ENCODE measurements around the gene SEC24C. TPM values are rescaled to one million over a fixed set of nuclear protein-coding genes. Genes with fewer than 3 reads are reported as not detected.
"Not testable (repeated sequence)": the region's sequence is repeated elsewhere in the genome, so short reads cannot be mapped to it uniquely, and the experiment has no call there.

The SEC24C gene, protein sequence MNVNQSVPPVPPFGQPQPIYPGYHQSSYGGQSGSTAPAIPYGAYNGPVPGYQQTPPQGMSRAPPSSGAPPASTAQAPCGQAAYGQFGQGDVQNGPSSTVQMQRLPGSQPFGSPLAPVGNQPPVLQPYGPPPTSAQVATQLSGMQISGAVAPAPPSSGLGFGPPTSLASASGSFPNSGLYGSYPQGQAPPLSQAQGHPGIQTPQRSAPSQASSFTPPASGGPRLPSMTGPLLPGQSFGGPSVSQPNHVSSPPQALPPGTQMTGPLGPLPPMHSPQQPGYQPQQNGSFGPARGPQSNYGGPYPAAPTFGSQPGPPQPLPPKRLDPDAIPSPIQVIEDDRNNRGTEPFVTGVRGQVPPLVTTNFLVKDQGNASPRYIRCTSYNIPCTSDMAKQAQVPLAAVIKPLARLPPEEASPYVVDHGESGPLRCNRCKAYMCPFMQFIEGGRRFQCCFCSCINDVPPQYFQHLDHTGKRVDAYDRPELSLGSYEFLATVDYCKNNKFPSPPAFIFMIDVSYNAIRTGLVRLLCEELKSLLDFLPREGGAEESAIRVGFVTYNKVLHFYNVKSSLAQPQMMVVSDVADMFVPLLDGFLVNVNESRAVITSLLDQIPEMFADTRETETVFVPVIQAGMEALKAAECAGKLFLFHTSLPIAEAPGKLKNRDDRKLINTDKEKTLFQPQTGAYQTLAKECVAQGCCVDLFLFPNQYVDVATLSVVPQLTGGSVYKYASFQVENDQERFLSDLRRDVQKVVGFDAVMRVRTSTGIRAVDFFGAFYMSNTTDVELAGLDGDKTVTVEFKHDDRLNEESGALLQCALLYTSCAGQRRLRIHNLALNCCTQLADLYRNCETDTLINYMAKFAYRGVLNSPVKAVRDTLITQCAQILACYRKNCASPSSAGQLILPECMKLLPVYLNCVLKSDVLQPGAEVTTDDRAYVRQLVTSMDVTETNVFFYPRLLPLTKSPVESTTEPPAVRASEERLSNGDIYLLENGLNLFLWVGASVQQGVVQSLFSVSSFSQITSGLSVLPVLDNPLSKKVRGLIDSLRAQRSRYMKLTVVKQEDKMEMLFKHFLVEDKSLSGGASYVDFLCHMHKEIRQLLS
- 61.0 TPM for polyA plus RNA-seq (2012; ENCODE audit: low read depth, missing spikeins)

DNA sequence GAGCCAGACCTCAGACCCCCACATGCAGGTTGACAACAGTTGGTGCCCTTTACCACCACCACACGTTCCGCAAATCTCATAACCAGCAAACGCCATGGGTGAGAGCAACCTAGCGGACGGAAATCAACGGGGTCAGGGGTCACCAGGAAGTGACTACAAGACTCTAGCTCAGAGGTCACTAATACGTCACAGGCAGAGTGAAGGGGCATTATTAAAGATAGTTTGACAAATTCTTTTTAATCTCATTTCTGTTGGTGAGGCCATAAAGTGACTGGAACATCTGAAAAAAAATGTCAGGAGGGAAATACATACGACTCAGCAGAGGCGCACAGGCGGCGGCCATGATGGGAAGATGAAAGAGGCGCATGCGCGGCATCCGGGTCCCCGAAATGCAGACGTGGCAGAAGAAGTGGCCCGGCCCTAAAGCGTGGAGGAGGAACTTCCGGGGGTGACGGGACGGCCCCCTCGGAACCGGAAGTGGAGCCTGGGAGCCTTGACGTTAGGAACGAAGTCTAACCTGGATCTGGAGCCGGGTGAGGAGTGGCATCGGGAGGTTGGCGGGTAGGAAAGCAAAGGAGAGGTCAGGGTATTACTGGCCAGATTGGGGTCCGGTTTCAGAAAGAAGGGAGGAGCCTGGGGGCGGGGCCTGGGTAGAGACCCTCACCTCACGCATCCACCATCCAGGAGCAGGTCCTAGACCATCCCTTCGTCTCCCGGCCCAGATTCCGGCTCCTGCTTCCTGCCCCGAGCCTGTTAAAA lies at the start of gene SEC24C:
SEC24C (plus strand) TSS at position 468 of the 759 bp plus-strand sequence. CDS start 2,461 bp downstream, outside the sequence.
- DNase-seq (ENCODE audit: insufficient read length, low spot score): peak; percentile 76
- peak; percentile 54 for TF ChIP-seq SPI1 (IDR thresholded peaks at IDR 0.05; ENCODE audit: low read depth, low read length)
- TF ChIP-seq POU2F2 (IDR thresholded peaks at IDR 0.05; ENCODE audit: low read depth, low read length): peak; percentile 23; the same call in 1 of the 2 replicates
- TF ChIP-seq POLR2AphosphoS5 (IDR thresholded peaks at IDR 0.05; ENCODE audit: low read depth, low read length): peak; percentile 82
- TF ChIP-seq TAF1 (IDR thresholded peaks at IDR 0.05; ENCODE audit: low read depth, low read length): peak; percentile 95
- TF ChIP-seq PAX5 (IDR thresholded peaks at IDR 0.05; ENCODE audit: insufficient read depth, low read length, severe bottlenecking): no peak
- peak; percentile 84 for TF ChIP-seq POLR2A (IDR thresholded peaks at IDR 0.05; ENCODE audit: low read depth, low read length)
- peak; percentile 81 for FAIRE-seq

DNA sequence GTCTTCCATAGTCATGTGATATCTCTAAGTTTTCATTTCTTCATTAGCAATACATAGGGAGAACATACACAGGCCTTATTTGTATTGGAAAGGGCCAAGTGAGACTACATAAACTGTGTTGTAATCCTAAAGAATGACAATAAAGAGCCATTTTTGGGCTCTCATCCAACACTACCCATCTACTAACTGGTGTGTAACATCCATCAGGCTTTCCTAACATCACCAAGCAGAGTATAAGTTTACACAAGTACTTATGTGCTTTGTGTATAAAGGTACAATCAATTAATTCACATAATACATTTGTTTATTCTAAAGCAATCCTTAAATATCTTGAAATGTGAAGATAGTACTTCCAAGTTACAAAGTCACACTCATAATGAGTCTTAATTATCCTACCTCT lies 48.9 kb upstream of the SEC24C start:
- DNase-seq (ENCODE audit: insufficient read length, low spot score); FAIRE-seq: not testable (repeated sequence)

DNA sequence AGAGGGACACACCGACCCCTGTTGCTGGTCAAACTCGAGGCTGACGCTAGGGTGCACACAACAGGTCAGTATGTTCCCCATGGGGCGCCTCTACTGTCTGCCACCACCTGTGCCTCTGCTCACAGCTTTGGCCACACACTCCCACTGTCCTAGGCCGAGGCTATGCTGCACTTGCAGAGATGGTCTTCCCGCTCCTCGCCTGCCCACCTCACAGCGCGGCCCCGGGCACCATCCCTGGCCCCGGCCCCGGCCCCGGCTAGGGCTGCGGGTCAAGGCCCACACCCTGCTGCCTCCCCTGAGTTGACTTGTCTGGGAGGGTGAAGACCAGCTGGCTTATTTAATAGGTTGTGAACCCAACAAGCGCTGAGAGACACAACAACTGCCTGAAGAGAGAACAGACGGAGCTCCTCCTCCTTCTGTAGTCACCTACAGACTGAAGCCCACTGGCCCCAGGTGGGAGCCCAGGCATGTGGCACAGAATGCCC lies 46.5 kb upstream of the SEC24C start, which contains the start of gene AGAP5:
AGAP5 (minus strand) TSS at position 435 of the 485 bp plus-strand sequence; CDS start at position 81, 354 bp downstream.
- FAIRE-seq; DNase-seq (ENCODE audit: insufficient read length, low spot score): not testable (repeated sequence)

DNA sequence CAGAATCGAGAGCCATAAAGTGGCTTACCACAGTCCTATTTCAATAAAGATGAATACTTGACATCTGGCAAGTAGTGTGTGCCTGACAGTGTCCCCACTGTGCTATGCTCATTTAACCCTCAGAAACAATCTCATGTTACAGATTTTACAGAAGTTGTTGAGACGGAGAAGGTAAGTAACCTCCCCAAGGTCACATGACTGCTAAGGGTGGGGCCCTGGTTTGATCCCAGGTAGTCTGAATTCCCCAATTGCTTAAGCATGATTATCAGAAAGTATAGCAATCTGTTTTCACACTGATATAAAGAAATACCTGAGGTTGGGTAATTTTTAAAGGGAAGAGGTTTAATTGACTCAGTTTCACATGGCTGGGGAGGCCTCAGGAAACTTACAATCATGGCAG lies 45.4 kb upstream of the SEC24C start:
- not testable (repeated sequence) for DNase-seq (ENCODE audit: insufficient read length, low spot score); FAIRE-seq

DNA sequence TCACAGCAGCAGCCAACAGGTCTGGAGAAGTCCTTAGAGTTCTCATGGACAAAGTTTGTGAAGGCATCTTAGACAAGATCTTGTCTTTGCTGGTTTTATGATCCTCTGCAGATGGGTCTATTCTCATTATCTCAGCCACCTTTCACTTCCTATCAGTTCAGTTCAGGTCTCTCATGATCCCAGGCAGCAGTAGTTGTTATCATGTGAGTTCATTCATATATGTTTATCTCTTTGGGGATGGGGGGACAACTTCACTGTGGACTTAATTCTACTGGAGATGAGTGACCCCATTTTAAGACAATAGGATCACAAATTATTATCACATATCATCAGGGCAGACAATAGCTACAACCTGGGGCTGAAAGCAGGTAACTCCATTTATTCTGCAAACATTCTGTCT lies 40.2 kb upstream of the SEC24C start:
- not testable (repeated sequence) for FAIRE-seq; DNase-seq (ENCODE audit: insufficient read length, low spot score)

DNA sequence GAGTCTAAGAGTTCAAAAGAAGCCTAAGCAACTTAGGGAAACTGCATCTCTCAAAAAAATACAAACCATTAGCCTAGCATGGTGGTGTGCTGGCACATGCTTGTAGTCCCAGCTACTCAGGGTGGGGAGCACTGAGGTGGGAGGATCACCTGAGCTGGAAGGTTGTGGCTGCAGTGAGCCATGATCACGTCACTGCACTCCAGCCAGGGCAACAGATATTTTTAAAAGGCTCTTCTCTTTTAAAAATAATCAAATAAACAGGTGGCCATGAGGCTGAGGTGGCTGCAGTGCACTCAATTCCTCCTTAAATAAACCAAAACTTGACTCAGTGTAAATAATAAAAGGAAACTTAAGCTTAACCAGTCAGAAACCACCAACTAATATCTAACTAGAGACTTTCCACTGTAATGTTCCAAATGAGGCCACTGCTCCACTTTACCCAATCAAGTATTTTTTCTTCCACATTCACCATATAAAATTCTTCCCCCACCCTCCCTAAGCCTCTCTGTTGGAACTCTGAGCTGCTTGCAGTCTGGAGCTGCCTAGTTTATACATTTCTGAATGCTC lies 38.6 kb upstream of the SEC24C start:
- FAIRE-seq; DNase-seq (ENCODE audit: insufficient read length, low spot score): not testable (repeated sequence)

DNA sequence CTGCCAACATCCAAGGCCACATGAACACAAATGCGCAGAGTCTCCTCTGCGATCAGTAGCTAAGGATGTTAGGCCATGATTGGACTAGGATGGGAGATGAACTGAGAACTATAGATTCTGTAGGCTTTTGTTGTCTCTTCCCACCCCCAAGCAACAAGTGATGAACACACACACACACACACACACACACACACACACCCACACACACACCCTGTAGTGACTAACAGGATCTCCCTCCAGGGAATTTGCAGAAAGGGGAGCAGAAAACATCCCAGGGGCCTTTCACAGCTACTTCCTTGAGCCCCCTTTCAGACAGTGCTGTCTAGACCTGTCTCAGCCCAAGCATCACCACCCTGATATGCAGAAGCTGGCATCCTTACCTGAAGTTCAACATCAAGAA lies 37.7 kb upstream of the SEC24C start:
- FAIRE-seq; DNase-seq (ENCODE audit: insufficient read length, low spot score): not testable (repeated sequence)

DNA sequence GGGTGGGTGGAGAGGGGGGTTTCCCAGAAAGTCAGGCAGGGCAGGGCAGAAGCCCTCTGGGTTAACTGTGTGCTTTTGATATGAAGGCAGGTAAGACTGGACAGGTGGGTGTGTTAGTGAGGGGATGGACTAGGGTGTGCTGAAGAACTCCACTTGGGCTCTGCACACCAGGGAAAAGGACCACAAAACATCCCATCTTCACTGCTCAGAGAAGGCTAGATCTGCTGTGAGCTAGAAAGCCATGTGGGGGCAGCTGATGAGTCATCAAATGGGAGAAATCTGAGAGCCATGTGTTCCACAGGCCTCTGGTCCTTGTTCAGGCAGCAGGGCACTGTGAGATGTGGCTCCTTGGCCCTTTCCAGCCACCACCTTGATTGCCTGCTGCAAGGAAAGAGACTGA lies 36.5 kb upstream of the SEC24C start:
- not testable (repeated sequence) for DNase-seq (ENCODE audit: insufficient read length, low spot score); FAIRE-seq

DNA sequence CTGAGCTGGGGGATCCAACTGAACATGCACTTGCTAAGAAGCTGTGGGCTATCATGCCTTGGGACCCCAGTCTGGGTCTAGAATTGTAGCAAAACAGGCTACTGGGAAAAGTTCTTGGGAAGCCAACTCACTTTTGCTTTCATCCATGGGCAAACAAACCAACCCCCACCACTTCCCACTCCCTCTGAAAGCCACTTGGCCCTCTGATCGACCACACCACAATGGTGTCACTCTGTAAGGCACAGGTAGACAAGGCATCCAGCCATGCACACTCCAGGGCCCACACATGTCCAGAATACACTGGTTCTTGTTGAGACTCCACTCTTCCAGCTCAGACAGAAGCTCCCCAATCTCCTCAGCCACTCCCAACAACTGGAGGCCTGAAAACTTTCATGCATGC lies 36.0 kb upstream of the SEC24C start:
- FAIRE-seq; DNase-seq (ENCODE audit: insufficient read length, low spot score): not testable (repeated sequence)

DNA sequence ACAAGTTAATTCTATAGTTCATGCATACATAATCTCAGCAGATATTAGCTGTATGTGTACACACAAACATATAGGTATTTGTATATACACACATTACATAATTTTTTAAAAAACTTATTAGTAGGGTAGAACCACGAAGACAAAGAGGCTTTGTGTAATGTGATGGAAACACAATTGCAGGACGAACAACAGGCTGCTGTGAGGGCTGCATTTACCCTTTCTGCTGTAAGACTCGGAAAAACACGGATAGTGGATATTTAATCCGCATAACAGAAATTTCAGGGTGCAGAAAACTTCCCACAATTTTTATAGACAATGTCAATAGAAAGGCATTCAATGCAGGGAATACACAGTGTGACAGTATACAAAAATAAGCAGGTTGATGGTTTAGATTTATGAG lies 32.5 kb upstream of the SEC24C start:
- DNase-seq (ENCODE audit: insufficient read length, low spot score); FAIRE-seq: not testable (repeated sequence)

DNA sequence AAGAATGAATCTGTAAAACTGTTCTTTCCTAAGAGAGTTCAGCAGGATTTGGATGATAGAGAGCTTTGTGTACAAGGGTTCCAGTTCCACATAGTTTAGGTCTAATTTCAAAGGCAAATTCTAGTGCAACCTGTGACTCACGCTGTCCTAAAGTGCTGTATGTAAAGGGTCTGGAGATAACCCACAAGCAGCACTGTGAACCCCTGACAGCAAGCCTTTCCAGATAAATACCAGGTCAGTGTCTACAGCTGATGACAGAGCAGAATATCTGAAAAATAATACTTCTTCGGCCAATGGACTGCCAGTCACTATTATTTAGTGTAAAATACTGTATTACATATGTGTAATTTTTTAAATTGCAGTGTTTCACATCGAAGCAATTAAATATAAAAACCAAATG lies 30.3 kb upstream of the SEC24C start:
- not testable (repeated sequence) for FAIRE-seq; DNase-seq (ENCODE audit: insufficient read length, low spot score)

DNA sequence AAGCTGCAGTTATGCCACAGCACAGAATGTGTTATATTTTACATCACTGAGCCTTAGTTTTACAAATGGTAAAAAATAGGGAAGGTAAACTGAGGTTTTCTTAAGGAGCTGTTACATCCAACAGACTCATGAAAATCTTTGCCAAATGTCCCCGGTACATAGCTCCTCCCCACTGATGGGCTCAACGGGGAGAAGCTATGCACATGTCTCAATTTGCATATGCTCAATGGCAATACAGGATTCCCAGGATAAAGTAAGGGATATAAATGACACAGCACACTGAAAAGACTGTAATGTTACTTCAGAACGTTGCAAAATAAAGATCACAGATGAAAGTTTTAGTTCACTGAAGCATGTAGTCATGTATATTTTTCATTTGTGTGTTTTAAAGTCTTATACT lies 29.7 kb upstream of the SEC24C start:
- DNase-seq (ENCODE audit: insufficient read length, low spot score); FAIRE-seq: not testable (repeated sequence)

DNA sequence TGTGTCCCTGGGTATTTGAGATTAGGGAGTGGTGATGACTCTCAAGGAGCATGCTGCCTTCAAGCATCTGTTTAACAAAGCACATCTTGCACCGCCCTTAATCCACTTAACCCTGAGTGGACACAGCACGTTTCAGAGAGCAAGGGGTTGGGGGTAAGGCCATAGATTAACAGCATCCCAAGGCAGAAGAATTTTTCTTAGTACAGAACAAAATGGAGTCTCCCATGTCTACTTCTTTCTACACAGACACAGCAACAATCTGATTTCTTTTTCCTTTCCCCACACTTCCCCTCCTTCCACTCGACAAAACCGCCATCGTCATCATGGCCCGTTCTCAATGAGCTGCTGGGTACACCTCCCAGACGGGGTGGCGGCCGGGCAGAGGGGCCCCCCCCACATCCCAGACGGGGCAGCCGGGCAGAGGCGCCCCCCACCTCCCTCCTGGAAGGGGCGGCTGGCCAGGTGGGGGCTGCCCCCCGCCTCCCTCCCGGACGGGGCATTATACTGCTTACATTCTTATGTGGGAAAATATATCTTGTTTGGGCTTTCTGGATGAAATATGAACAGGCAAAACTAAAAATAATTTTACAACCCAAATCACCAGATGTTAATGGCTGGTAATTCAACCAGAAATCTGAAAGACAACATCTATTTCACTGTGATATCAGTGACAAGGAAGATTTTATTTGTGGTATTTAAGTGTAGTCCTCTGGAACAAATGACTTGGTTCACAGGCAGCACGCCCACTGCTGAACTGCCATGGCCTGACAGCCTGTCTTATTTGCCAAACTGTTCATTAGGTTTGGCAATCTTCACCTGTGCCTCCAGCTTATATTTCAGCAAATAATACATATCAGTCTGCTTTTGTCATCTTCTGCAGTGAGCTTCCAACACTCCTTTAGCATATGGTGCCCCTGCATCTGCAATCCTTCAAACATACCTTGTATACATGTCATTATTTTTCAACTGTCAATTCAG lies 28.7 kb upstream of the SEC24C start:
- not testable (repeated sequence) for FAIRE-seq; DNase-seq (ENCODE audit: insufficient read length, low spot score)

Measured in GM12891 (cell line).